ENCODE results near the gene ZFP36L2.

The ZFP36L2 gene

GRCh38 chr2:43183743-43184142, 42.7 kb downstream of the ZFP36L2 start:
- Mint-ChIP-seq H3K27ac (no peak overlapping the region), H3K9me3 (no peaks in the 10 kb centered on the region), H3K4me1 (ENCODE audit: low read depth) (peaks cover 32% of the 10 kb centered on the region), H3K4me3 (no peak overlapping the region), H3K27me3 (ENCODE audit: low read depth) (no peaks in the 10 kb centered on the region), H3K36me3 (ENCODE audit: low read depth) (peaks cover 6% of the 10 kb centered on the region)

GRCh38 chr2:43180897-43181296, 45.5 kb downstream of the ZFP36L2 start:
- Mint-ChIP-seq H3K4me1 (ENCODE audit: low read depth) (peaks cover 43% of the 10 kb centered on the region), H3K9me3 (no peaks in the 10 kb centered on the region), H3K4me3 (no peak overlapping the region), H3K27me3 (ENCODE audit: low read depth) (no peaks in the 10 kb centered on the region), H3K27ac (peak overlapping the region; percentile 85), H3K36me3 (ENCODE audit: low read depth) (peaks cover 11% of the 10 kb centered on the region)

GRCh38 chr2:43179942-43180341, 46.5 kb downstream of the ZFP36L2 start:
- H3K36me3 Mint-ChIP-seq (ENCODE audit: low read depth), result peaks cover 11% of the 10 kb centered on the region
- no peak overlapping the region for H3K4me3 Mint-ChIP-seq
- H3K27me3 Mint-ChIP-seq (ENCODE audit: low read depth), result no peaks in the 10 kb centered on the region
- no peak overlapping the region for H3K27ac Mint-ChIP-seq
- H3K4me1 Mint-ChIP-seq (ENCODE audit: low read depth), result peaks cover 47% of the 10 kb centered on the region
- H3K9me3 Mint-ChIP-seq, result no peaks in the 10 kb centered on the region

- peak overlapping the region; percentile 89 for H3K27ac Mint-ChIP-seq
- no peaks in the 10 kb centered on the region for H3K9me3 Mint-ChIP-seq
- H3K27me3 Mint-ChIP-seq (ENCODE audit: low read depth), result no peaks in the 10 kb centered on the region
- peak overlapping the region; percentile 4 for H3K4me3 Mint-ChIP-seq
- H3K4me1 Mint-ChIP-seq (ENCODE audit: low read depth), result peaks cover 53% of the 10 kb centered on the region
- peaks cover 10% of the 10 kb centered on the region for H3K36me3 Mint-ChIP-seq (ENCODE audit: low read depth)
These were observed 47.5 kb downstream of the ZFP36L2 start for GRCh38 chr2:43178602-43179542.

- H3K4me1 Mint-ChIP-seq (ENCODE audit: low read depth), result peaks cover 56% of the 10 kb centered on the region
- peak overlapping the region; percentile 89 for H3K27ac Mint-ChIP-seq
- H3K4me3 Mint-ChIP-seq, result no peak overlapping the region
- no peaks in the 10 kb centered on the region for H3K9me3 Mint-ChIP-seq
- peaks cover 10% of the 10 kb centered on the region for H3K36me3 Mint-ChIP-seq (ENCODE audit: low read depth)
- no peaks in the 10 kb centered on the region for H3K27me3 Mint-ChIP-seq (ENCODE audit: low read depth)
These were observed 48.3 kb downstream of the ZFP36L2 start for GRCh38 chr2:43178055-43178598.

GRCh38 chr2:43176449-43176848, 50.0 kb downstream of the ZFP36L2 start:
- peak overlapping the region; percentile 90 for H3K27ac Mint-ChIP-seq
- H3K27me3 Mint-ChIP-seq (ENCODE audit: low read depth), result no peaks in the 10 kb centered on the region
- H3K4me3 Mint-ChIP-seq, result no peak overlapping the region
- H3K36me3 Mint-ChIP-seq (ENCODE audit: low read depth), result peaks cover 10% of the 10 kb centered on the region
- H3K4me1 Mint-ChIP-seq (ENCODE audit: low read depth), result peaks cover 59% of the 10 kb centered on the region
- no peaks in the 10 kb centered on the region for H3K9me3 Mint-ChIP-seq

- Mint-ChIP-seq H3K9me3 (no peaks in the 10 kb centered on the region), H3K27ac (peak overlapping the region; percentile 90), H3K27me3 (ENCODE audit: low read depth) (no peaks in the 10 kb centered on the region), H3K4me1 (ENCODE audit: low read depth) (peaks cover 59% of the 10 kb centered on the region), H3K36me3 (ENCODE audit: low read depth) (peaks cover 5% of the 10 kb centered on the region), H3K4me3 (peak overlapping the region; percentile 4)
These were observed 50.5 kb downstream of the ZFP36L2 start for GRCh38 chr2:43175876-43176275.

GRCh38 chr2:43175020-43175441, 51.4 kb downstream of the ZFP36L2 start:
- Mint-ChIP-seq H3K4me3 (peak overlapping the region; percentile 61), H3K4me1 (ENCODE audit: low read depth) (peaks cover 62% of the 10 kb centered on the region), H3K36me3 (ENCODE audit: low read depth) (peaks cover 5% of the 10 kb centered on the region), H3K9me3 (no peaks in the 10 kb centered on the region), H3K27me3 (ENCODE audit: low read depth) (no peaks in the 10 kb centered on the region), H3K27ac (peak overlapping the region; percentile 90)

- peaks cover 67% of the 10 kb centered on the region for H3K4me1 Mint-ChIP-seq (ENCODE audit: low read depth)
- H3K4me3 Mint-ChIP-seq, result peak overlapping the region; percentile 61
- H3K27ac Mint-ChIP-seq, result peak overlapping the region; percentile 90
- H3K36me3 Mint-ChIP-seq (ENCODE audit: low read depth), result peaks cover 5% of the 10 kb centered on the region
- no peaks in the 10 kb centered on the region for H3K27me3 Mint-ChIP-seq (ENCODE audit: low read depth)
- no peaks in the 10 kb centered on the region for H3K9me3 Mint-ChIP-seq
These were observed 52.0 kb downstream of the ZFP36L2 start for GRCh38 chr2:43174368-43174916.

All from T-helper 1 cell treated with Interleukin-12 subunit alpha and Interleukin-12 subunit beta and Interleukin-4 antibody, amounts not matched to agents 30 μg/mL and 1 μg/mL, for 36 hours (primary cell).